CD4-positive, CD25-positive, alpha-beta regulatory T cell (primary cell): ENCODE measurements around the gene BUB1B. TPM values are rescaled to one million over a fixed set of nuclear protein-coding genes. Genes with fewer than 3 reads are reported as not detected.
A peak's percentile ranks its signal among the peaks of the same experiment; 100 is the strongest.

Experiments used
- ATAC-seq, 2 donors: fragments of 150-1000 bp; cut with Tn5 transposase; one replicate each; pipeline ENCODE4 v1.10.0; 2021; ENCODE audit warnings: low read depth in 2 of 2, moderate number of reproducible peaks in 2 of 2, moderate library complexity in 1 of 2
- DNase-seq, 3 donors: peaks; one replicate each; pipeline versions ENCODE4 v3.0.0 to v3.0.0-alpha.2; 2012 to 2022; ENCODE audit warnings: mixed read lengths in 1 of 3
- H3K27ac ChIP-seq: one replicate; pipeline ENCODE4 v1.7.0; 2013; ENCODE audit warnings: mild to moderate bottlenecking, low read length; ENCODE audit not compliant: insufficient read depth, poor library complexity, severe bottlenecking
- H3K27me3 ChIP-seq: one replicate; pipeline ENCODE4 v1.7.0; 2013; ENCODE audit warnings: low read length; ENCODE audit not compliant: control insufficient read depth, insufficient read depth
- H3K36me3 ChIP-seq: one replicate; pipeline ENCODE4 v1.7.0; 2013; ENCODE audit warnings: mild to moderate bottlenecking, low read length, moderate library complexity; ENCODE audit not compliant: control insufficient read depth, insufficient read depth
- H3K4me1 ChIP-seq: 2 replicates; pipeline ENCODE4 v1.7.0; 2013; ENCODE audit warnings: mild to moderate bottlenecking, low read length; ENCODE audit not compliant: insufficient read depth, control insufficient read depth, poor library complexity, severe bottlenecking
- H3K4me3 ChIP-seq: one replicate; pipeline ENCODE4 v1.7.0; 2013; ENCODE audit warnings: low read depth, mild to moderate bottlenecking, low read length, moderate library complexity
- H3K9me3 ChIP-seq, 2 experiments: 1 replicate in 1 of 2; 2 replicates in 1 of 2; pipeline ENCODE4 v1.7.0; 2013; ENCODE audit warnings: low read length in 2 of 2, mild to moderate bottlenecking in 1 of 2, moderate library complexity in 1 of 2; ENCODE audit not compliant: control insufficient read depth in 2 of 2
- H3K27ac Mint-ChIP-seq, 3 donors: one replicate each; pipeline ENCODE4 v1.8.0; 2020 to 2022; ENCODE audit warnings: mild to moderate bottlenecking in 3 of 3, mixed read lengths in 3 of 3, moderate library complexity in 2 of 3
- H3K27me3 Mint-ChIP-seq: one replicate; pipeline ENCODE4 v1.8.0; 2022; ENCODE audit warnings: mild to moderate bottlenecking, mixed read lengths
- H3K36me3 Mint-ChIP-seq: one replicate; pipeline ENCODE4 v1.8.0; 2020; ENCODE audit warnings: mixed read lengths
- H3K4me1 Mint-ChIP-seq, 4 donors: one replicate each; pipeline ENCODE4 v1.8.0; 2020 to 2022; ENCODE audit warnings: mixed read lengths in 4 of 4, mild to moderate bottlenecking in 1 of 4
- H3K4me3 Mint-ChIP-seq, 4 donors: one replicate each; pipeline ENCODE4 v1.8.0; 2020 to 2022; ENCODE audit warnings: mild to moderate bottlenecking in 4 of 4, mixed read lengths in 4 of 4, moderate library complexity in 3 of 4
- H3K9me3 Mint-ChIP-seq, 7 donors: one replicate each; pipeline ENCODE4 v1.8.0; 2020 to 2022; ENCODE audit warnings: mixed read lengths in 7 of 7, mild to moderate bottlenecking in 3 of 7, moderate library complexity in 2 of 7
- polyA plus RNA-seq, 4 donors: library from polyadenylated mRNA; unstranded; fragments of 300-500 nt; fragmentation: Illumina TruSeq; gene quantifications; one replicate each; pipeline ENCODE4 v1.2.3, GENCODE V29; 2021
- total RNA-seq: library from RNA; stranded (reverse); gene quantifications from one replicate; pipeline ENCODE4 v1.2.3, GENCODE V29; 2022

The BUB1B gene
- total and polyA plus RNA-seq, 5 donors from 2014 or later: 0.37 to 4.8 (median 1.5) TPM; not detected in 1

- no peak for ATAC-seq
- Mint-ChIP-seq H3K9me3 (no peaks in the 10 kb centered on the region), H3K36me3 (no peaks in the 10 kb centered on the region), H3K27ac (peak overlapping the region in 1 of 3 donors; percentile 38), H3K4me1 (peaks cover 0 to 14% (median 2%) of the 10 kb centered on the region in 4 donors), H3K4me3 (no peak overlapping the region), H3K27me3 (peaks cover 30% of the 10 kb centered on the region)
- Histone ChIP-seq H3K9me3 (no peaks in the 10 kb centered on the region), H3K4me1 (peaks cover 12% of the 10 kb centered on the region), H3K27ac (no peak overlapping the region), H3K27me3 (no peaks in the 10 kb centered on the region), H3K4me3 (no peak overlapping the region), H3K36me3 (no peaks in the 10 kb centered on the region)
- no peak for DNase-seq
Measured at GRCh38 chr15:40240619-40241221, 79.9 kb downstream of the BUB1B start.

GRCh38 chr15:40241269-40242212 is 80.7 kb downstream of the BUB1B start:
- DNase-seq: no peak
- Histone ChIP-seq H3K27me3 (no peaks in the 10 kb centered on the region), H3K4me1 (peaks cover 12% of the 10 kb centered on the region), H3K9me3 (no peaks in the 10 kb centered on the region), H3K36me3 (no peaks in the 10 kb centered on the region), H3K4me3 (no peak overlapping the region), H3K27ac (no peak overlapping the region)
- Mint-ChIP-seq H3K4me3 (no peak overlapping the region), H3K9me3 (no peaks in the 10 kb centered on the region), H3K36me3 (no peaks in the 10 kb centered on the region), H3K27me3 (peaks cover 37% of the 10 kb centered on the region), H3K27ac (no peak overlapping the region), H3K4me1 (peaks cover 0 to 14% (median 2%) of the 10 kb centered on the region in 4 donors)
- ATAC-seq: no peak

- H3K4me1 Mint-ChIP-seq: peaks cover 0 to 14% (median 2%) of the 10 kb centered on the region in 4 donors
- Histone ChIP-seq H3K4me1 (peaks cover 12% of the 10 kb centered on the region), H3K36me3 (no peaks in the 10 kb centered on the region), H3K27ac (no peak overlapping the region), H3K27me3 (no peaks in the 10 kb centered on the region), H3K4me3 (no peak overlapping the region), H3K9me3 (no peaks in the 10 kb centered on the region)
- no peak overlapping the region for H3K27ac Mint-ChIP-seq
- DNase-seq (no peak), ATAC-seq (no peak)
- H3K36me3 Mint-ChIP-seq: no peaks in the 10 kb centered on the region
- H3K9me3 Mint-ChIP-seq: no peaks in the 10 kb centered on the region
- H3K27me3 Mint-ChIP-seq: peaks cover 43% of the 10 kb centered on the region
- no peak overlapping the region for H3K4me3 Mint-ChIP-seq
Measured at GRCh38 chr15:40242213-40242599, 81.3 kb downstream of the BUB1B start.

GRCh38 chr15:40242601-40243000 is 81.7 kb downstream of the BUB1B start:
- Histone ChIP-seq H3K27ac (no peak overlapping the region), H3K9me3 (no peaks in the 10 kb centered on the region), H3K27me3 (no peaks in the 10 kb centered on the region), H3K36me3 (no peaks in the 10 kb centered on the region), H3K4me1 (peaks cover 12% of the 10 kb centered on the region), H3K4me3 (no peak overlapping the region)
- H3K27me3 Mint-ChIP-seq: peaks cover 42% of the 10 kb centered on the region
- peaks cover 0 to 14% (median 2%) of the 10 kb centered on the region in 4 donors for H3K4me1 Mint-ChIP-seq
- DNase-seq (no peak), ATAC-seq (no peak)
- no peaks in the 10 kb centered on the region for H3K9me3 Mint-ChIP-seq
- no peak overlapping the region for H3K27ac Mint-ChIP-seq
- H3K4me3 Mint-ChIP-seq: no peak overlapping the region
- no peaks in the 10 kb centered on the region for H3K36me3 Mint-ChIP-seq

GRCh38 chr15:40243126-40243810 is 82.4 kb downstream of the BUB1B start:
- no peaks in the 10 kb centered on the region for H3K36me3 ChIP-seq
- DNase-seq: no peak

GRCh38 chr15:40244961-40245523 is 84.2 kb downstream of the BUB1B start:
- DNase-seq (no peak), ATAC-seq (no peak)
- Mint-ChIP-seq H3K4me1 (no peaks in the 10 kb centered on the region), H3K9me3 (no peaks in the 10 kb centered on the region), H3K27me3 (peaks cover 31% of the 10 kb centered on the region), H3K4me3 (no peak overlapping the region), H3K36me3 (no peaks in the 10 kb centered on the region), H3K27ac (no peak overlapping the region)
- Histone ChIP-seq H3K27ac (no peak overlapping the region), H3K9me3 (no peaks in the 10 kb centered on the region), H3K4me3 (no peak overlapping the region), H3K36me3 (no peaks in the 10 kb centered on the region), H3K4me1 (no peaks in the 10 kb centered on the region), H3K27me3 (no peaks in the 10 kb centered on the region)

More at GRCh38 chr15:40243126-40243810, 82.4 kb downstream of the BUB1B start:
- no peak overlapping the region for H3K4me3 Mint-ChIP-seq
- peaks cover 12% of the 10 kb centered on the region for H3K4me1 ChIP-seq
- H3K27ac ChIP-seq: no peak overlapping the region
- H3K9me3 Mint-ChIP-seq: no peaks in the 10 kb centered on the region
- no peaks in the 10 kb centered on the region for H3K36me3 Mint-ChIP-seq
- no peaks in the 10 kb centered on the region for H3K9me3 ChIP-seq
- no peaks in the 10 kb centered on the region for H3K27me3 ChIP-seq
- no peak for ATAC-seq
- H3K4me3 ChIP-seq: no peak overlapping the region
- peaks cover 0 to 10% (median 2%) of the 10 kb centered on the region in 4 donors for H3K4me1 Mint-ChIP-seq
- no peak overlapping the region for H3K27ac Mint-ChIP-seq
- H3K27me3 Mint-ChIP-seq: peaks cover 36% of the 10 kb centered on the region

- no peak for ATAC-seq
- Mint-ChIP-seq H3K27ac (no peak overlapping the region), H3K4me1 (no peaks in the 10 kb centered on the region), H3K9me3 (no peaks in the 10 kb centered on the region), H3K36me3 (no peaks in the 10 kb centered on the region), H3K27me3 (peaks cover 31% of the 10 kb centered on the region), H3K4me3 (no peak overlapping the region)
- no peak overlapping the region for H3K27ac ChIP-seq
- H3K36me3 ChIP-seq: no peaks in the 10 kb centered on the region
- H3K4me1 ChIP-seq: no peaks in the 10 kb centered on the region
- H3K9me3 ChIP-seq: no peaks in the 10 kb centered on the region
- no peak overlapping the region for H3K4me3 ChIP-seq
- DNase-seq: no peak
- peaks cover 2% of the 10 kb centered on the region for H3K27me3 ChIP-seq
Measured at GRCh38 chr15:40245666-40246450, 85.0 kb downstream of the BUB1B start.
